ENCODE data around the gene MAP2K7.

MAP2K7 gene

DNA sequence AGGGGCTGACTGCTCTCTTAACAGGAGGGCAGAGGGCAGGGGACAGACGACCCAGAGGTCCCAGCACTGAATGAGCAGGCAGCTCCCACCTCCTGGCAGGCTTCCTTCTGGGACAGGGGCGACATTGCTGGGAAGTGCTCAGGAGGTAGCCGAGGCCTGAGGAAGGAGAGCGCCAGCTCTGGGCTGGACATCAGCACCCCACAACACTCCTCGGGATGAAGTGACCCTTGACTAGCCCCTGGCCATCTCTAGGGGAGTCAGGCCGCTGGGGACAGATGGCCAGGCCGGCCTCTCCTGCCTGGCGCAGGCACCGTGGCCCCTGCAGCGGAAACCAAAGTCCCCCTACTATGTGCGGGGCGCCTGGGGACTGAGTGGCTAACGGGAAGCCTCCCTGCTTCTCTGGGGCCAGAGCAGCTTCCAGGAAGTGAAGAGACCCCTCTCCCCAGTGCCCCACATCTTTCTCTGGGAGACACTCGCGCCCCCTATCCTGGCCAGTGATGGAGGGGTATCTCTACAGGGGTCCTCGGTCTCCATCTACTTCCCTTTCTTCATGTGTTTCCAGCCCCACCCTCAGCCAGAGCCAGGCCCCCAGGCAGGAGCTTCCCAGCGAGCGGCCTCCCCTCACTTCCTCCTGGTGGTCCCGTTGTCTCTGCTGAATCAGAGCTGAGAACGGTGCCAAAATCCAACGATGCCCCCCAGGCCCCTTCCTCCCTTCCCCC lies 39.5 kb upstream of the MAP2K7 start:
- TF ChIP-seq, protein P1, sequence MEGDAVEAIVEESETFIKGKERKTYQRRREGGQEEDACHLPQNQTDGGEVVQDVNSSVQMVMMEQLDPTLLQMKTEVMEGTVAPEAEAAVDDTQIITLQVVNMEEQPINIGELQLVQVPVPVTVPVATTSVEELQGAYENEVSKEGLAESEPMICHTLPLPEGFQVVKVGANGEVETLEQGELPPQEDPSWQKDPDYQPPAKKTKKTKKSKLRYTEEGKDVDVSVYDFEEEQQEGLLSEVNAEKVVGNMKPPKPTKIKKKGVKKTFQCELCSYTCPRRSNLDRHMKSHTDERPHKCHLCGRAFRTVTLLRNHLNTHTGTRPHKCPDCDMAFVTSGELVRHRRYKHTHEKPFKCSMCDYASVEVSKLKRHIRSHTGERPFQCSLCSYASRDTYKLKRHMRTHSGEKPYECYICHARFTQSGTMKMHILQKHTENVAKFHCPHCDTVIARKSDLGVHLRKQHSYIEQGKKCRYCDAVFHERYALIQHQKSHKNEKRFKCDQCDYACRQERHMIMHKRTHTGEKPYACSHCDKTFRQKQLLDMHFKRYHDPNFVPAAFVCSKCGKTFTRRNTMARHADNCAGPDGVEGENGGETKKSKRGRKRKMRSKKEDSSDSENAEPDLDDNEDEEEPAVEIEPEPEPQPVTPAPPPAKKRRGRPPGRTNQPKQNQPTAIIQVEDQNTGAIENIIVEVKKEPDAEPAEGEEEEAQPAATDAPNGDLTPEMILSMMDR (IDR thresholded peaks at IDR 0.05; ENCODE audit: low read depth, low read length) = no peak
- no peak overlapping the region for H3K4me3 ChIP-seq (ENCODE audit: low read depth, low read length)

DNA sequence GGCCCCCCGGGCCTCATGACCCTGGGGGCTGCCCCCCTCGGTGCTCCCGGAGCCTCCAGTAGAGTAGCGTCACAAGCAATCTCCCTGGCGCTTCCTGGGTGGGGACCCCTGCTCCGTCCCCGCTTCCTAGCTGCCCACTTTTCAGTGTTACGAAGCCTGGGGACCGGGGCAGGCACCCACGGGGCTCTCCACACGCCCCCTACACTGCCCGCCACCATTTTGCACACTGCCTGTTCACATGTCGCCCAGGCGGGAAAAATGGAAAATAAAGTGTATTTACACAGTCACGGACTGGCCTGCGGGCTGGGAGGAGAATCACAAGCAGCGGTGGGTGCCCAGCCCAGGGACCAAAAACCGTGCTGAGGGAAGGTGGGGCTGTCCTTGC lies 39.0 kb upstream of the MAP2K7 start:
- TF ChIP-seq, protein P1 (IDR thresholded peaks at IDR 0.05; ENCODE audit: low read depth, low read length) = no peak

DNA sequence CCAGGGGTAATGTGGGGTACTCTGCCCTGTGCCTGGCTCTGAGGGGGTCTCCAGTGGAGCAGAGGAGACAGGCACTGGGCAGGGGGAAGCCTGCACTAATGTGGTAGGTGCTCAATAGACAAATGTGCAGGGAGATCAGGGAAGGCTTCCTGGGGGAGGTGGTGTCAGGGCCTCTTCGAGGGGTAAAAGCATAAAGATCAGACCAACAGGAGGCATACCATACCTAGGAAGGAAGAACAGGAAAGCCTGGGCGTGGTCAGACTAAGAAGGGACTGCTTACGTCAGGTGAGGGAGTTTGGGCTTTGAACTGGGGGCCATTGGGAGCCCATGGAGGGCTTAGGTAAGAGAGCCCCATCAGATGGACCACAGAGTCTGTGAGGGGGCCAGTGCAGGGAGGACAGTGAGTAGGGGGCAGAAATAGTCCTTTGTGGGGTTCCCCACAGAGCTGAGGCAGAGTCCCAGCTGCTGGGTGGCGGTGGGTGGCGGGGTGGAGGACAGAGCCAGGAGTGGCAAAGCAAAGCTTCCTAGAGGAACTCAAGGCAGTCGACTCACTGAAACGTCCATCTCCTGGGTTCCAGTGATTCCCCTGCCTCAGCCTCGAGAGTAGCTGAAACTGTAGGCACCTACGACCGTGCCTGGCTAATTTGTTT lies 38.3 kb upstream of the MAP2K7 start:
- H3K4me3 ChIP-seq (ENCODE audit: low read depth, low read length) = no peak overlapping the region
- TF ChIP-seq, protein P1 (IDR thresholded peaks at IDR 0.05; ENCODE audit: low read depth, low read length) = no peak

More for the DNA sequence above, 39.0 kb upstream of the MAP2K7 start:
- H3K4me3 ChIP-seq (ENCODE audit: low read depth, low read length) = no peak overlapping the region

DNA sequence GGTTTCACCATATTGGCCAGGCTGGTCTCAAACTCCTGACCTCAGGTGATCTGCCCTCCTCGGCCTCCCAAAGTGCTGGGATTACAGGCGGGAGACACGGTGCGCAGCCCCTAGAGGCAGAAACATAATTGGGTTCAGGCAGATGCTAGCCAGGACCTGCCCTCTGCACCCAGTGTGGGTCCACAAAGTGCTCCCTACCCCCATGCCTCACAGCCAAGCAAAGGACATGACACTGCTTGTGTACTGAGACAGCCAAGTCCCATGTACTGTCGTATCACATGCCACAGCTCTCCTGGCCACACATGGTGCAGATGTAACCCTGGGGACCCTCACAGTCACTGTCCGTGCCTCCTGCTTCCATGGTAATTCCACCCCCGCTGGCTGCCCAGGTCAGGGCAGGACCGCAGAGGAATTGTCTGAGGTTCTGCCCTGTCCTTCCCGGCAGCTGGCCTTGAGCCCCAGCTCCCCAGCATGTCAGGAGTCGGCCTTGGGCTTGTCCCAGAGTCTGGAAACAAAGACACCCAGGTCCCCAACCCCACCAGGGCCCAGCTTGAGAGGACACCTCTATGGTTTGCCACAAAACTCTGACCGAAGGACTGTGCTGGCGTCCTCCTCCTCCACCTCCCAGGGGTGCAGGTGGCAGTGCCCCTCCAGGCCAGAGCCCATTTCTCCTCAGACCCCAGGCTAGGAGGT lies 37.1 kb upstream of the MAP2K7 start:
- TF ChIP-seq, protein P1 (IDR thresholded peaks at IDR 0.05; ENCODE audit: low read depth, low read length) = no peak
- H3K4me3 ChIP-seq (ENCODE audit: low read depth, low read length) = no peak overlapping the region

DNA sequence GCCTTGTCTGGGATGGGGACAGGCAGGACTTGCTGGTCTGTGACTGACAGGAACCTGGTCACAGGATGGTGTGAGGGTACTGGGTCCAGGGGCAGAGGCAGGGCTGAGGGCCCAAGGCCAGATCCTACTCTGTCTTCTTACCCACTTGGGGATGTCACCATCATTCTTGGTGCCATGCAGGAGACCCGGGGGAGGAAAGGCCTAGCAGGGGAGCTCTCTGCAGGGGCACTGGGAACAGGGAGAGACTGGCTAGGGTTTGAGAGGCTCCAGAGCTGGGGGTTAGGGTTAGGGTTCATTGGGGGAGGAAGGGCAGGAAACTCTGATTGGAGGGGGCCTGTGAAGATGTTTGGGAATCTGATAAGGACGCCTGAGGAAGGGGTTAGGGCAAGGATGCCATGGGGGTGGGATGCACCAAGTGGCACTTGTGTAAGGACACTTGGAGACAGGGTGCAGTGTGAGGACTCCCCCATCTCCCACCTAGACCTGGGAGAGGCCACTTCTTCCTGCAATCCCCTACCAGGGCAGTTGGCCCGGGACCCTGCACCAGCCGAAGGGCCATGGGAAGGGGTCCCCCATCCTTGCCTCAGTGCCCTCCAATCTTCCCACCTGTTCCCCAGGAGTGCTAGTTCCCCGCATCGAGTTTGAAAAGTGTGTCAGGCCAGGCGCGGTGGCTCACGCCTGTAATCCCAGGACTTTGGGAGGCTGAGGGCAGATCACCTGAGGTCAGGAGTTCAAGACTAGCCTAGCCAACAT lies 36.4 kb upstream of the MAP2K7 start:
- H3K4me3 ChIP-seq (ENCODE audit: low read depth, low read length) = no peak overlapping the region
- TF ChIP-seq, protein P1 (IDR thresholded peaks at IDR 0.05; ENCODE audit: low read depth, low read length) = no peak

DNA sequence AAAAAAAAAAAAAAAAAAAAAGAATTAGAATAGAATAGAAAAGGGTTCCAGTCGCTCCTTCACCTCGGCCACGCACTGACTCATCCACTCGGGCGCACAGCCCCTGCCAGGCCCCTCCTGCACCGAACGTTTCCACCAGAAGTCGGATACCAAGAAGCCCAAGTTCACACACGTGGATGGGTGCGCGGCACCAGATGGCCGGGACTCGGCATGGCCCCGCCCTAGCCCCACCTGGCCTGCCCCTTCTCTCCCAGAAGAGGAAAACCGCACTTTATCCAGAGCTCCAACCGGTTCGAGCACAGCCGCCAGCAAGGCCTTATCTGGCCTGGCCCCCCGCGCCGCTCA lies 35.4 kb upstream of the MAP2K7 start:
- H3K4me3 ChIP-seq (ENCODE audit: low read depth, low read length) = peak overlapping the region; percentile 52
- TF ChIP-seq, protein P1 (IDR thresholded peaks at IDR 0.05; ENCODE audit: low read depth, low read length) = no peak
